GM23338 (cell line): ENCODE results near the gene KLHDC1. TPM values are rescaled to one million over a fixed set of nuclear protein-coding genes. Genes with fewer than 3 reads are reported as not detected.

Source experiments
- ATAC-seq: fragments of 200-7000 bp; cut with Tn5 transposase; 3 replicates; pipeline ENCODE4 v1.9.1; 2020
- DNase-seq: peaks from one replicate; pipeline ENCODE4 v3.0.0-alpha.2; 2015; ENCODE audit warnings: low spot score
- H2AFZ ChIP-seq: fragments of 200-600 bp; sonication (generic); 2 replicates; pipeline ENCODE4 v1.8.0; 2016; ENCODE audit warnings: antibody characterized with exemption, mild to moderate bottlenecking, moderate library complexity
- H3F3A ChIP-seq: fragments of 200-600 bp; sonication (generic); replicated peaks from 2 replicates; pipeline ENCODE4 v1.8.0; 2017; ENCODE audit warnings: antibody characterized with exemption, mixed run types, low read depth
- H3K27ac ChIP-seq: fragments of 200-600 bp; sonication (generic); 2 replicates; pipeline ENCODE4 v1.6.1; 2016; ENCODE audit warnings: low read depth
- H3K27me3 ChIP-seq: fragments of 200-600 bp; sonication (generic); 2 replicates; pipeline ENCODE4 v1.8.0; 2016; ENCODE audit warnings: mild to moderate bottlenecking, mixed run types, moderate library complexity; ENCODE audit not compliant: insufficient read depth
- H3K36me3 ChIP-seq: fragments of 200-600 bp; sonication (generic); 2 replicates; pipeline ENCODE4 v1.8.0; 2016; ENCODE audit warnings: mild to moderate bottlenecking; ENCODE audit not compliant: insufficient read depth
- H3K4me1 ChIP-seq: fragments of 200-600 bp; sonication (generic); 2 replicates; pipeline ENCODE4 v1.8.0; 2016; ENCODE audit warnings: mild to moderate bottlenecking, moderate library complexity; ENCODE audit not compliant: insufficient read depth
- H3K4me2 ChIP-seq: fragments of 200-600 bp; sonication (generic); 2 replicates; pipeline ENCODE4 v1.7.1; 2017; ENCODE audit warnings: mixed run types
- H3K4me3 ChIP-seq: fragments of 200-600 bp; sonication (generic); 2 replicates; pipeline ENCODE4 v1.6.1; 2016; ENCODE audit warnings: mixed run types
- H3K79me2 ChIP-seq: fragments of 200-600 bp; sonication (generic); replicated peaks from 2 replicates; pipeline ENCODE4 v1.8.0; 2017; ENCODE audit warnings: mild to moderate bottlenecking; ENCODE audit not compliant: insufficient read depth
- H3K9me2 ChIP-seq: fragments of 200-600 bp; sonication (generic); 2 replicates; pipeline ENCODE4 v1.8.0; 2017; ENCODE audit not compliant: insufficient read depth
- H4K20me1 ChIP-seq: fragments of 200-600 bp; sonication (generic); replicated peaks from 2 replicates; pipeline ENCODE4 v1.8.0; 2017; ENCODE audit warnings: mild to moderate bottlenecking; ENCODE audit not compliant: insufficient read depth
- H3K27ac Mint-ChIP-seq: 2 replicates; pipeline ENCODE4 v1.8.0; 2020; ENCODE audit warnings: inconsistent platforms, mild to moderate bottlenecking, moderate library complexity, mixed read lengths
- H3K27me3 Mint-ChIP-seq: 3 replicates; pipeline ENCODE4 v1.8.0; 2022; ENCODE audit warnings: low read depth, mild to moderate bottlenecking, moderate library complexity, mixed read lengths, inconsistent platforms; ENCODE audit not compliant: insufficient read depth, poor library complexity
- H3K36me3 Mint-ChIP-seq: 3 replicates; pipeline ENCODE4 v1.8.0; 2021; ENCODE audit warnings: low read depth, mild to moderate bottlenecking, inconsistent platforms, moderate library complexity, mixed read lengths
- H3K4me1 Mint-ChIP-seq: 3 replicates; pipeline ENCODE4 v1.8.0; 2020; ENCODE audit warnings: mild to moderate bottlenecking, inconsistent platforms, mixed read lengths
- H3K4me3 Mint-ChIP-seq: 3 replicates; pipeline ENCODE4 v1.8.0; 2021; ENCODE audit warnings: moderate library complexity, mild to moderate bottlenecking, inconsistent platforms, mixed read lengths
- H3K9me3 Mint-ChIP-seq: 3 replicates; pipeline ENCODE4 v1.8.0; 2020; ENCODE audit warnings: moderate library complexity, mild to moderate bottlenecking, inconsistent platforms, mixed read lengths
- CREB1 ChIP-seq: fragments of 250-450 bp; sonication (Bioruptor Pico); IDR thresholded peaks from 2 replicates; pipeline ENCODE4 v1.5.0; 2020; ENCODE audit warnings: low read depth, mild to moderate bottlenecking, moderate library complexity
- EZH2 ChIP-seq: fragments of 200-600 bp; sonication (generic); IDR thresholded peaks from one replicate; pipeline ENCODE4 v1.8.0; 2017; ENCODE audit warnings: antibody characterized with exemption, mild to moderate bottlenecking, low read depth; ENCODE audit not compliant: unreplicated experiment
- POLR2AphosphoS5 ChIP-seq: IDR thresholded peaks from 2 replicates; pipeline ENCODE4 v1.6.1; 2016; ENCODE audit warnings: antibody characterized with exemption, low read depth
- REST ChIP-seq: IDR thresholded peaks from one replicate; pipeline ENCODE4 v1.6.1; 2018; ENCODE audit warnings: antibody characterized with exemption; ENCODE audit not compliant: unreplicated experiment
- STAT1 ChIP-seq: IDR thresholded peaks from one replicate; pipeline ENCODE4 v1.6.1; 2016; ENCODE audit warnings: antibody characterized with exemption; ENCODE audit not compliant: unreplicated experiment
- polyA plus RNA-seq: library from polyadenylated mRNA; unstranded; fragments of >200 nt; fragmentation: Nextera tagmentation; extraction: Ambion mirVana; gene quantifications from 2 replicates; pipeline ENCODE4 v1.2.1, GENCODE V29; 2016
- total RNA-seq: library from RNA; depleted of rRNA; stranded (reverse); fragments of >200 nt; shearing (Covaris generic); gene quantifications from 2 replicates; pipeline ENCODE4 v1.2.3, GENCODE V29; 2014
- TF ChIP-seq, protein P1 (sequence below): IDR thresholded peaks from 2 replicates; pipeline ENCODE4 v1.6.1; 2016; ENCODE audit warnings: antibody characterized with exemption

The KLHDC1 gene
- total and polyA plus RNA-seq, 2 experiments from 2014 or later = 4.0 TPM; not detected in 1

GRCh38 chr14:49768301-49769121 lies 75.6 kb downstream of the KLHDC1 start:
- H3K4me3 Mint-ChIP-seq = peak overlapping the region; percentile 99
- no peaks in the 10 kb centered on the region for H3K9me2 ChIP-seq
- peaks cover 5% of the 10 kb centered on the region for H3K27me3 Mint-ChIP-seq
- H3K36me3 ChIP-seq = no peaks in the 10 kb centered on the region
- peaks cover 17% of the 10 kb centered on the region for H3K4me1 ChIP-seq
- peak; percentile 30 for ATAC-seq
- peak overlapping the region; percentile 99 for H3K4me3 ChIP-seq
- peaks cover 4% of the 10 kb centered on the region; the same call in 1 of the 3 replicates for H3K36me3 Mint-ChIP-seq
- TF ChIP-seq CREB1 (CRISPR knock-in tag) (peak; percentile 67), POLR2AphosphoS5 (no peak; the same call in 1 of the 2 replicates)
- TF ChIP-seq, protein P1, sequence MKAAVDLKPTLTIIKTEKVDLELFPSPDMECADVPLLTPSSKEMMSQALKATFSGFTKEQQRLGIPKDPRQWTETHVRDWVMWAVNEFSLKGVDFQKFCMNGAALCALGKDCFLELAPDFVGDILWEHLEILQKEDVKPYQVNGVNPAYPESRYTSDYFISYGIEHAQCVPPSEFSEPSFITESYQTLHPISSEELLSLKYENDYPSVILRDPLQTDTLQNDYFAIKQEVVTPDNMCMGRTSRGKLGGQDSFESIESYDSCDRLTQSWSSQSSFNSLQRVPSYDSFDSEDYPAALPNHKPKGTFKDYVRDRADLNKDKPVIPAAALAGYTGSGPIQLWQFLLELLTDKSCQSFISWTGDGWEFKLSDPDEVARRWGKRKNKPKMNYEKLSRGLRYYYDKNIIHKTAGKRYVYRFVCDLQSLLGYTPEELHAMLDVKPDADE = 0 out of 2 replicates have a peak, but pooled peaks have one; percentile 22
- peaks cover 33% of the 10 kb centered on the region for H3K79me2 ChIP-seq
- H3K27ac Mint-ChIP-seq = peak overlapping the region; percentile 100
- H3K27ac ChIP-seq = peak overlapping the region; percentile 99
- H3K4me1 Mint-ChIP-seq = peaks cover 20% of the 10 kb centered on the region
- peak overlapping the region; percentile 71 for H3K4me2 ChIP-seq
- peaks cover 15% of the 10 kb centered on the region; the same call in 1 of the 2 replicates for H3F3A ChIP-seq
- peak overlapping the region; percentile 90; the same call in 1 of the 2 replicates for H2AFZ ChIP-seq
- no peaks in the 10 kb centered on the region; the same call in 2 of the 3 replicates for H3K9me3 Mint-ChIP-seq
- H4K20me1 ChIP-seq = no peaks in the 10 kb centered on the region
- peak; percentile 67 for DNase-seq
- no peaks in the 10 kb centered on the region for H3K27me3 ChIP-seq

DNA sequence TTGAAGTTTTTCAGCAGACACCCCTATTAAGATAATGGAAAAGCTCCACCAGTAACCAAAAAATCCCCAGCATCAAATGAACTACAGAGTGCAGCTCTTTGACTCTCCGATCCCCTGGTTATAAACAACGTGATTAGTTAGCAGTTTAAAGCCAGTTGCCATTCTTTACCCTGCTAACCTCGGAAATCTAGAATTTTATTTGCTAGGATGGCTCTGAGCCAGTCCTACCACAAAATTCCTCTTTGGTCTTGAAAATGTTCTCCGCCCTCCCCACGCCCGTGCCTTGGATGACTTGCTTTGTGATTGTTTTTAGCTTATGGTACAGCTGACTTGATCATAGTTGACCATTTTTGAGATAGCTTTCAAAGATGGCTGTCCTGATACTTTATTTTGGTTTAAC lies 76.3 kb downstream of the KLHDC1 start:
- H3F3A ChIP-seq = peaks cover 15% of the 10 kb centered on the region; the same call in 1 of the 2 replicates
- no peak for DNase-seq
- Mint-ChIP-seq H3K27me3 (peaks cover 5% of the 10 kb centered on the region), H3K4me1 (peaks cover 20% of the 10 kb centered on the region), H3K27ac (peak overlapping the region; percentile 100), H3K36me3 (peaks cover 4% of the 10 kb centered on the region; the same call in 2 of the 3 replicates), H3K9me3 (no peaks in the 10 kb centered on the region; the same call in 2 of the 3 replicates), H3K4me3 (peak overlapping the region; percentile 99)
- H3K27me3 ChIP-seq = no peaks in the 10 kb centered on the region
- H3K27ac ChIP-seq = peak overlapping the region; percentile 99
- H3K36me3 ChIP-seq = no peaks in the 10 kb centered on the region; the same call in 1 of the 2 replicates
- peaks cover 33% of the 10 kb centered on the region for H3K79me2 ChIP-seq
- peak overlapping the region; percentile 71 for H3K4me2 ChIP-seq
- no peak for ATAC-seq
- H3K4me3 ChIP-seq = peak overlapping the region; percentile 99
- no peaks in the 10 kb centered on the region for H3K9me2 ChIP-seq
- no peaks in the 10 kb centered on the region for H4K20me1 ChIP-seq
- peaks cover 17% of the 10 kb centered on the region for H3K4me1 ChIP-seq
- H2AFZ ChIP-seq = peak overlapping the region; percentile 90; the same call in 1 of the 2 replicates
- TF ChIP-seq REST (no peak), POLR2AphosphoS5 (no peak), STAT1 (no peak), EZH2 (no peak)
- TF ChIP-seq, protein P1 = no peak
